ENCODE results near the gene LTBP3.

The LTBP3 gene

GRCh38 chr11:65552388-65552951, 5.7 kb downstream of the LTBP3 start:
- Histone ChIP-seq H3K4me3 (ENCODE audit: low read depth, low read length) (no peak overlapping the region), H3K4me1 (ENCODE audit: control insufficient read depth, insufficient read depth, low read length) (no peaks in the 10 kb centered on the region; the same call in 1 of the 2 replicates), H3K9me3 (ENCODE audit: control insufficient read depth, insufficient read depth, low read depth, low read length) (no peaks in the 10 kb centered on the region), H3K27ac (ENCODE audit: extremely low read depth, low read depth, low read length) (no peak overlapping the region), H3K36me3 (ENCODE audit: control insufficient read depth in 2 of 2, insufficient read depth in 1 of 2, low read length in 2 of 2) (peaks cover 5 to 51% of the 10 kb centered on the region in 2 experiments; a peak in 2 of 3 replicates)
- ChIA-PET CTCF (interaction anchor here (0.6 to 4.3 kb wide), 17 partner anchors 8 to 880 kb away, joined by 3 to 53 read pairs (median 4); partner anchors contain the start of gene ZNRD2), POLR2A (interaction anchor here (0.5 to 2.1 kb wide), 5 partner anchors 12 to 53 kb away, joined by 3 to 9 read pairs (median 3); partner anchors contain the start of genes MALAT1 and SCYL1)
- no peak for TF ChIP-seq ZNF473 (tag by site-specific recombination; IDR thresholded peaks at IDR 0.05)
- no peak for TF ChIP-seq ZBTB21 (tag by site-specific recombination; IDR thresholded peaks at IDR 0.05)
- no peak for TF ChIP-seq CTCF (tag by site-specific recombination; IDR thresholded peaks at IDR 0.05)
- peak; percentile 91 for TF ChIP-seq BCL11B (tag by site-specific recombination; IDR thresholded peaks at IDR 0.05; ENCODE audit: low read depth)
- no peak for TF ChIP-seq ZNF274 (IDR thresholded peaks at IDR 0.05; ENCODE audit: low read length)
- TF ChIP-seq ZNF274 (tag by site-specific recombination; IDR thresholded peaks at IDR 0.05; ENCODE audit: borderline replicate concordance) = no peak
- no peak for TF ChIP-seq ZNF549 (tag by site-specific recombination; IDR thresholded peaks at IDR 0.05)
- TF ChIP-seq ZNF645 (tag by site-specific recombination; IDR thresholded peaks at IDR 0.05) = no peak
- TF ChIP-seq SALL2 (tag by site-specific recombination; IDR thresholded peaks at IDR 0.05; ENCODE audit: borderline replicate concordance) = no peak
- no peak for TF ChIP-seq KLF1 (tag by site-specific recombination; IDR thresholded peaks at IDR 0.05)
- no peak for TF ChIP-seq ZNF664 (tag by site-specific recombination; IDR thresholded peaks at IDR 0.05)
- no peak for TF ChIP-seq ZNF510 (tag by site-specific recombination; IDR thresholded peaks at IDR 0.05; ENCODE audit: insufficient replicate concordance)
- TF ChIP-seq ZBTB20 (tag by site-specific recombination; IDR thresholded peaks at IDR 0.05) = no peak
- no peak for TF ChIP-seq ZNF600 (tag by site-specific recombination; IDR thresholded peaks at IDR 0.05)
- TF ChIP-seq ZNF10 (tag by site-specific recombination; IDR thresholded peaks at IDR 0.05) = no peak
- TF ChIP-seq ZNF660 (tag by site-specific recombination; IDR thresholded peaks at IDR 0.05) = no peak
- TF ChIP-seq GLI4 (tag by site-specific recombination; IDR thresholded peaks at IDR 0.05) = no peak
- TF ChIP-seq ZBTB7A (tag by site-specific recombination; IDR thresholded peaks at IDR 0.05; ENCODE audit: low read depth) = peak; percentile 14; the same call in 1 of the 2 replicates
- TF ChIP-seq ZNF366 (tag by site-specific recombination; conservative IDR thresholded peaks at IDR 0.05) = no peak
- no peak for TF ChIP-seq ZNF626 (tag by site-specific recombination; IDR thresholded peaks at IDR 0.05)
- no peak for TF ChIP-seq ZNF639 (tag by site-specific recombination; IDR thresholded peaks at IDR 0.05)
- TF ChIP-seq BCL11A (tag by site-specific recombination; IDR thresholded peaks at IDR 0.05; ENCODE audit: low read depth) = peak; percentile 68
- 0 out of 2 replicates have a peak, but pooled peaks have one; percentile 12 for TF ChIP-seq GLIS2 (tag by site-specific recombination; IDR thresholded peaks at IDR 0.05)

Data from HEK293 (cell line).